DOHH2 (cell line): ENCODE measurements around the gene CENPS.

ENCODE experiments used
- H3F3A ChIP-seq: fragments of 200-600 bp; sonication (generic), shearing (Covaris generic); 2 replicates; pipeline ENCODE4 v1.6.0; 2016; ENCODE audit warnings: antibody characterized with exemption, mild to moderate bottlenecking; ENCODE audit not compliant: control insufficient read depth, insufficient read depth
- H3K27ac ChIP-seq: fragments of 200-600 bp; sonication (generic); 2 replicates; pipeline ENCODE4 v1.5.1; 2014; ENCODE audit warnings: low read depth, mild to moderate bottlenecking, low read length, moderate library complexity
- H3K27me3 ChIP-seq: fragments of 200-600 bp; sonication (generic); 2 replicates; pipeline ENCODE4 v1.6.1; 2014; ENCODE audit warnings: mild to moderate bottlenecking, low read length, mixed read lengths; ENCODE audit not compliant: control insufficient read depth
- H3K36me3 ChIP-seq: fragments of 200-600 bp; sonication (generic); 2 replicates; pipeline ENCODE4 v1.6.1; 2014; ENCODE audit warnings: mild to moderate bottlenecking, low read length, moderate library complexity, mixed read lengths; ENCODE audit not compliant: control insufficient read depth
- H3K4me1 ChIP-seq: fragments of 200-600 bp; sonication (generic); 2 replicates; pipeline ENCODE4 v1.6.1; 2014; ENCODE audit warnings: mild to moderate bottlenecking, low read length, mixed read lengths; ENCODE audit not compliant: control insufficient read depth
- H3K4me2 ChIP-seq: fragments of 200-600 bp; sonication (generic); 2 replicates; pipeline ENCODE4 v1.6.0; 2014; ENCODE audit warnings: mild to moderate bottlenecking, low read length, moderate library complexity
- H3K4me3 ChIP-seq: fragments of 200-600 bp; sonication (generic); 2 replicates; pipeline ENCODE4 v1.5.1; 2014; ENCODE audit warnings: mild to moderate bottlenecking, low read length, mixed read lengths
- H3K79me2 ChIP-seq: fragments of 200-600 bp; sonication (generic); 2 replicates; pipeline ENCODE4 v1.6.1; 2014; ENCODE audit warnings: mild to moderate bottlenecking, low read length, mixed read lengths; ENCODE audit not compliant: control insufficient read depth
- H3K9me2 ChIP-seq: fragments of 200-600 bp; sonication (generic); replicated peaks from 2 replicates; pipeline ENCODE4 v1.6.1; 2014; ENCODE audit warnings: mild to moderate bottlenecking, low read length, mixed read lengths; ENCODE audit not compliant: control insufficient read depth
- H3K9me3 ChIP-seq: fragments of 200-600 bp; sonication (generic); 2 replicates; pipeline ENCODE4 v1.6.1; 2014; ENCODE audit warnings: antibody characterized with exemption, low read length, mixed read lengths; ENCODE audit not compliant: control insufficient read depth, insufficient read depth
- H4K20me1 ChIP-seq: fragments of 200-600 bp; sonication (generic); 2 replicates; pipeline ENCODE4 v1.6.0; 2014; ENCODE audit warnings: low read depth, mild to moderate bottlenecking, antibody characterized with exemption, low read length, moderate library complexity; ENCODE audit not compliant: control insufficient read depth, insufficient read depth
- EZH2phosphoT487 ChIP-seq: fragments of 200-600 bp; sonication (generic); IDR thresholded peaks from 2 replicates; pipeline ENCODE4 v1.6.1; 2017; ENCODE audit warnings: borderline replicate concordance, mild to moderate bottlenecking, antibody characterized with exemption, low read length, moderate library complexity, mixed read lengths
- TF ChIP-seq, protein P1 (sequence below): fragments of 200-600 bp; sonication (generic); IDR thresholded peaks from one replicate; pipeline ENCODE4 v1.5.1; 2014; ENCODE audit warnings: antibody characterized with exemption, mild to moderate bottlenecking, low read depth, low read length; ENCODE audit not compliant: poor library complexity, severe bottlenecking

CENPS gene

DNA sequence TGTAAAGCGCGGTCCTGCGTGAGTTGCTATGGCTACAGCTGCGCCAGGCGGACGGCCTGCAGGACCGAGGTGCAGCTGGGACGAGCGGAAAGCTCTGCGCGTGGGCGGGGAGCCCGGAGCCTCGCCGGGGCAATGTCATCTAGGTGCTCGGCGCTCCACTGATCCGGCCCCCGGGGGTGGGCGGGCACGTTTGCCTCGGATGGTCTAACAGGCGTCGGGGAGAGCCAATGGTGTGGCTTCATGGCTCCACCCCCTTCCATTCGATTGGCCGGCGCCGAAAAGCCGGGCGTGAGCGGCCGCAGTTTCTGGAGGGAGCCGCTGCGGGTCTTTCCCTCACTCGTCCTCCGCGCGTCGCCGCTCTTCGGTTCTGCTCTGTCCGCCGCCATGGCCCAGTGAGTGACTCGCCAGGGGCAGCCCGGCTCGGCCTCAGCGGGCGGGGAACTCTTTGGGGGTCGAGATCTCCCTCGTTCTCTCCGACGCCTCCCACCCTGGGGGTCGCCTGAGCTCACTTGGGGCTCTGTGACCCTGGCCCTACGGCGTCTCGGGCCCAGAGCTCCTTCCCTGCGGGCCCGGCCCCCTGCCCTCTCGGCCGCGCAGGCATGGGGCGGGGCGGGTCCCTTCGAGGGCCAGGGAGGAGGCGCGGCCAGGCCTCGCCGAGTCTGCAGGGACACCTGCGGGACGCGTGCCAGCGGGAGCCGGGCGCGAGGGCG, 31.3 kb upstream of the CENPS start, which contains the start of gene PGD:
Gene PGD, plus strand, starts transcription at position 331 of the 710 bp plus-strand sequence. Its CDS starts 54 bp downstream, at position 385.
- peak within 1 kb of the TSS; percentile 66 for H3K27ac ChIP-seq
- TF ChIP-seq, protein P1, sequence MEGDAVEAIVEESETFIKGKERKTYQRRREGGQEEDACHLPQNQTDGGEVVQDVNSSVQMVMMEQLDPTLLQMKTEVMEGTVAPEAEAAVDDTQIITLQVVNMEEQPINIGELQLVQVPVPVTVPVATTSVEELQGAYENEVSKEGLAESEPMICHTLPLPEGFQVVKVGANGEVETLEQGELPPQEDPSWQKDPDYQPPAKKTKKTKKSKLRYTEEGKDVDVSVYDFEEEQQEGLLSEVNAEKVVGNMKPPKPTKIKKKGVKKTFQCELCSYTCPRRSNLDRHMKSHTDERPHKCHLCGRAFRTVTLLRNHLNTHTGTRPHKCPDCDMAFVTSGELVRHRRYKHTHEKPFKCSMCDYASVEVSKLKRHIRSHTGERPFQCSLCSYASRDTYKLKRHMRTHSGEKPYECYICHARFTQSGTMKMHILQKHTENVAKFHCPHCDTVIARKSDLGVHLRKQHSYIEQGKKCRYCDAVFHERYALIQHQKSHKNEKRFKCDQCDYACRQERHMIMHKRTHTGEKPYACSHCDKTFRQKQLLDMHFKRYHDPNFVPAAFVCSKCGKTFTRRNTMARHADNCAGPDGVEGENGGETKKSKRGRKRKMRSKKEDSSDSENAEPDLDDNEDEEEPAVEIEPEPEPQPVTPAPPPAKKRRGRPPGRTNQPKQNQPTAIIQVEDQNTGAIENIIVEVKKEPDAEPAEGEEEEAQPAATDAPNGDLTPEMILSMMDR = no peak
- TF ChIP-seq EZH2phosphoT487 = no peak

DNA sequence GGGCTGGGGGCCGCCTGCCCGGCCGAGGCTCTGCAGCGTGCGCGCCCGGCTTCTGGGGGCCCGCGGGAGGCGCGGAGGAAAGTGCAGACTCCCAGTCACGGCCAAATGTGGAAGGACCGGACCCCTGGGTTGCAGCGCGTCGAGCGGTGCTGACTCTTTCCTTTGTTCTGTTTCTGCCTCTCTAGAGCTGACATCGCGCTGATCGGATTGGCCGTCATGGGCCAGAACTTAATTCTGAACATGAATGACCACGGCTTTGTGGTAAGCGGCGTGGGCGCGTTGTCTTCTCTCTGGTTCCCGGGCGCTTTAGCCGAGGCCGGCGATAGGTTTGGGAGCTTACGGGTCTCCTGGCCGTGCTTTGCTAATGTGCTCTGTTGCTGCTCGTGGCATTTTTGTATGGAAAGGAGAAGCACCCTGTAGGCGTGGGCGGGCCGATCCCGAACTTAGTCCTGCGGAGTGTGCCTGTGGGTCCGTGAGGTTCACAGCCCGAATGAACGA, 30.7 kb upstream of the CENPS start:
- TF ChIP-seq, protein P1 = no peak
- TF ChIP-seq EZH2phosphoT487 = no peak
- H3K79me2 ChIP-seq = peaks cover 31% of the 10 kb centered on the region
- peaks cover 47% of the 10 kb centered on the region for H3K36me3 ChIP-seq
- peak overlapping the region; percentile 98 for H3K4me2 ChIP-seq
- H3K4me3 ChIP-seq = peak overlapping the region; percentile 97
- H3K27me3 ChIP-seq = no peaks in the 10 kb centered on the region
- peaks cover 20% of the 10 kb centered on the region for H3K4me1 ChIP-seq
- H3K9me2 ChIP-seq = no peaks in the 10 kb centered on the region
- peak overlapping the region; percentile 66 for H3K27ac ChIP-seq
- no peaks in the 10 kb centered on the region for H3F3A ChIP-seq
- H4K20me1 ChIP-seq = 0 out of 2 replicates have a peak, but pooled peaks cover 8% of the 10 kb centered on the region
- no peaks in the 10 kb centered on the region for H3K9me3 ChIP-seq

More for the DNA sequence above, 31.3 kb upstream of the CENPS start, which contains the start of gene PGD:
- H3K4me3 ChIP-seq = peak within 1 kb of the TSS; percentile 97
- peak within 1 kb of the TSS; percentile 98 for H3K4me2 ChIP-seq
- H3K9me3 ChIP-seq = no peaks in the 10 kb centered on the region; the same call in 1 of the 2 replicates
- H3K4me1 ChIP-seq = peaks cover 20% of the 10 kb centered on the region
- H4K20me1 ChIP-seq = 0 out of 2 replicates have a peak, but pooled peaks cover 8% of the 10 kb centered on the region
- H3K27me3 ChIP-seq = no peaks in the 10 kb centered on the region
- peaks cover 31% of the 10 kb centered on the region for H3K79me2 ChIP-seq
- peaks cover 41% of the 10 kb centered on the region for H3K36me3 ChIP-seq
- H3F3A ChIP-seq = no peaks in the 10 kb centered on the region
- no peaks in the 10 kb centered on the region for H3K9me2 ChIP-seq

DNA sequence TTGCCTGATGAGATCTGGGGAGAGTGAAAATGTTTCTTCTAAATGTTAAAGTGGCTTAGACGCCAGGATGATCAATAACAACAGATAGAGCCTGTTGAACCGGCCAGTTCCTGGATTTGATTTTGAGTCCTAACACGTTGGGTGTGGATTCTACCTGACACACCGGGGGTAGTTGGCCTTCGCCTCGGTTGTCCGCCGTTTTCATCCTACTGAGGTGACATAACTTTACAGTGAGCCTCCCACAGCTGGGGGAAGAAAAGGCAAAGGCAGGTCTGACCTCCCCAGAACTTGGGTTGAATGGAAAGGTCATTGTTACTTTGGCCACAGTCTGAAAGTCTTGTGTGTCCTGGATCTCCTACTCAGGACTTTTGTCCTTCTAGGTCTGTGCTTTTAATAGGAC, 30.2 kb upstream of the CENPS start:
- TF ChIP-seq, protein P1 = no peak
- TF ChIP-seq EZH2phosphoT487 = no peak
- no peaks in the 10 kb centered on the region for H3K27me3 ChIP-seq
- H3K4me2 ChIP-seq = peak overlapping the region; percentile 98
- no peaks in the 10 kb centered on the region for H3K9me3 ChIP-seq
- no peaks in the 10 kb centered on the region for H3K9me2 ChIP-seq
- H3K4me3 ChIP-seq = peak overlapping the region; percentile 97
- H3F3A ChIP-seq = no peaks in the 10 kb centered on the region
- peaks cover 31% of the 10 kb centered on the region for H3K79me2 ChIP-seq
- peaks cover 20% of the 10 kb centered on the region for H3K4me1 ChIP-seq
- H4K20me1 ChIP-seq = 0 out of 2 replicates have a peak, but pooled peaks cover 8% of the 10 kb centered on the region
- H3K36me3 ChIP-seq = peaks cover 51% of the 10 kb centered on the region
- no peak overlapping the region for H3K27ac ChIP-seq
